T47D (cell line): ENCODE results near the gene ARHGEF35.
"Not testable (repeated sequence)": the region's sequence is repeated elsewhere in the genome, so short reads cannot be mapped to it uniquely, and the experiment has no call there.

Experiments used
- DNase-seq, 2 experiments: peaks; one replicate each; pipeline versions ENCODE4 v3.0.0 to v3.0.0-alpha.2; 2011 to 2012; ENCODE audit warnings: low read depth in 1 of 2, low spot score in 1 of 2
- in situ Hi-C: cut with HindIII; loops from 2 replicates; pipeline ENCODE4 v1.10.0; 2016; ENCODE audit warnings: low sequenced_read_pairs, low pct_unique_long_range_greater_than_20kb

ARHGEF35 gene

GRCh38 chr7:144195212-144195872 lies at the start of gene ARHGEF35:
Gene ARHGEF35, minus strand, starts transcription at chr7:144195833. Its CDS starts 7,450 bp downstream, at chr7:144188383.
- DNase-seq, in situ Hi-C loops: not testable (repeated sequence)

DNA sequence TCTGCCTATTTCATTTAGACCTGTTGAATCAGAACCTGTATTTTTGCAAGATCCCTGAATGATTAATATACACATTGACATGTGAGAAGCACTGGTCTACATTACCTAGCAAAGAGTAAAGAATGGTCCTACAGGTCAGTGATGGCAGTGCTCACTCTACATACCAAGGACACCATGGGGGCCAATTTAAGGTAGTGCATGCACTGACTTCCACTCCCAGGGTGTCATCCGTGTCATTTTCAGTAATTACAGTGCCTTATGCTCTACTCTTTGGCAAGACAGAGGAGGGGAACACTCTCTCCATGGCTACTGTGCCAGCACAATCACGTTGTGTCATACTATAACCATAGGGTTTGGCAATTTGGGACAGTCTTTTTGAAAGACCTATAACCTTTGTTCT lies 49.7 kb upstream of the ARHGEF35 start:
- in situ Hi-C loops, DNase-seq: not testable (repeated sequence)

DNA sequence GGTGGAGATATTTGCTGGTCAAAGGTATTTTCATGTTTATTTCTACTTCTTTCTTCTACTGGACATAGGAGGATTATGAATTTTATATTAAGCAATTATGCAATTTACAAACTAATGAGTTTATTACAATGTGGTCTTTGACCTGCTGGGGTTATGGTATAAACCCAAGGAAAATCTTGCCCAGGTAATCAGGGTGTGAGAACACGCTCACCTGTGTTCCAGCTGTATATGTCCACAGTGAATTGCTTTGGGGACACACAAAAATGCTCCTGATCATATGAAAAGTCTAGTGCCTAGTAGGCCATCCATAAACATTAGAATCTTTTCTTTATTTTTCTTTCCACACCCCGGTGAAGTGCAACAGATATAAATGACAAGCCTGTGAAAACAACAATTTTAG lies 43.7 kb upstream of the ARHGEF35 start, which contains the start of gene OR2A42:
Gene OR2A42, minus strand, starts transcription at position 241 of the 400 bp plus-strand sequence. CDS start 6,762 bp downstream, outside the sequence.
- in situ Hi-C loops, DNase-seq: not testable (repeated sequence)

DNA sequence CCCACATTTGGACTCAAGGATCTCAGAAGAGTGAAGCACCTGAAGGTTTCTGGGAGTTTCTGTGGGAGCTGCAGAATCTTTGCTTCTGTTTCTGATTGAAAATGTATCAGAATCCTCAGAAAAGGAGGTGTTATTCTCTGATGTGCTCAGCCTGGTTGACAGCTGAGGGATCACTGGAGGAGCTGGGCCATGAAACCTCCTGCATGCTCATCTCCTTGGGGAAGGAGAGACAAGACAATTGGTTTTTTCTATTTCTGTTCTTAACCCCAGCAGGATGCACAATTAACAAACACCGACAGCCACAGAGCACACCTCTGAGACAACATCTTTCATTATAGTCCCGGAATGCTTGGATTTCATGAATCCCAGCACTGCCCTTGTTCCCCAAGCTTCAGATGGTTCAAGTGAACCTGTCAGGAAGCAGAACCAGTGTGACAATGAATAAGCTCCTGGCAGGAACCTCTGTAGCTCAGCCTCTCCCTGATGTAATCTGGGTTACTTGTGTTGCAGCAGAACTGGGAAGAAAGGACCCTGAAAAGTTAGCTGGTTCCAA lies 43.0 kb upstream of the ARHGEF35 start:
- DNase-seq, in situ Hi-C loops: not testable (repeated sequence)

DNA sequence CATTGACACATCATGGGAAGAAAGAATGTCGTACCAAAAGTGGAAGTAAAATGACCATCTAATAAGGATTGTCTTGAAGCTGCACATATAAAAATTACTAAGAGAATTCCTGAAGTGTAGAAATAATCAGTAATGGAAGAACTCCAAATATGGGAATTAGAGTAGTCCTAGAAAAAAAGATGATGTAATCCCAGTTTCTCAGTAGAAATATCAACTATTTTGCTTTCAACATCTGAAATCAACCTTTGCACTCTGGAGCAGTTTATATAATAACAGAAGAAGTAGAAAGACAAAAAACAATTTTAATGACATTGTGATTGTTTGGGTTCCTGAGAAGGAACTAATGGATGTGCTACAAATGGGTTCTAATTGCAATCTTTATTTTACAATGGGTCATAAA lies 37.4 kb upstream of the ARHGEF35 start:
- in situ Hi-C loops, DNase-seq: not testable (repeated sequence)

GRCh38 chr7:144231027-144231426 lies 35.4 kb upstream of the ARHGEF35 start:
- in situ Hi-C loops, DNase-seq: not testable (repeated sequence)

- in situ Hi-C loops, DNase-seq: not testable (repeated sequence)
Measured at GRCh38 chr7:144228810-144229209, 33.2 kb upstream of the ARHGEF35 start.

GRCh38 chr7:144226866-144227265 lies 31.2 kb upstream of the ARHGEF35 start:
- DNase-seq, in situ Hi-C loops: not testable (repeated sequence)

DNA sequence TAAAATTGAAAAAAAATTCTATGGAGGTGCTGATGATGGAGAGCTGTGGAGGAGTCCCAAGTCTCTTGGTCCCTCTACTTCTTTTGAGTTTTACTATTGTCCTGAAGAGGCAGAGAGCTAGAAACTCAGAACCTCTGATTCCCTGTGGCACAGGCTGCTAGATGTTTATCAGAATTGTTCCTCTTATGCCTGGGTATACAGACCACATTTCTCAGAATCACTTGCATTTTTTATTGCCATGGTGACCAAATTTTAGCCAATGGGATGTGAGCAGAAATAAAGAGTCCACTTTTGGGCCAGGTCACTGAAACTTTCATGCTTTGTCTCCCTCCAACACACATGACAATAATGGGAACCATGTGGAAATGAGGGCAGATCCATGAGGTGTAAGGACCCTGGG lies 28.0 kb upstream of the ARHGEF35 start:
- DNase-seq, in situ Hi-C loops: not testable (repeated sequence)

DNA sequence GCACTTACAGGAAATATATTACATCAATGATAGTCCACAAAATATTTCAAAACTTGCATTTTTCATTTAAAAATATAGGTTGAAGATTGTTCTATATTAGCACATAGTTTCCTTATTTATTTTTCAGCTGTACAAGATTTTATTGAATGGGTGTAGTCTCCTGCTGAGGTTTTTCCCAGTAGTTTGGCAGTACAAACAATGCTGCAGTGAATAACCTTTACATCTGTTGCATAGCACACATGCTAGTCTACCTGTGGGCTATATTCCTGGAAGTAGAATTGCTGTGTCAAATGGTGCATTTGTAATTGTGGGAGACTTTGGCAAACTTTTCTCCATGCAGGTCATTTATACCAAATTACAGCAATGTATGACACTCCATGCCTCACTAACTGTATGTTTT lies 24.9 kb upstream of the ARHGEF35 start:
- in situ Hi-C loops, DNase-seq: not testable (repeated sequence)

GRCh38 chr7:144219149-144219548 lies 23.5 kb upstream of the ARHGEF35 start:
- DNase-seq, in situ Hi-C loops: not testable (repeated sequence)

DNA sequence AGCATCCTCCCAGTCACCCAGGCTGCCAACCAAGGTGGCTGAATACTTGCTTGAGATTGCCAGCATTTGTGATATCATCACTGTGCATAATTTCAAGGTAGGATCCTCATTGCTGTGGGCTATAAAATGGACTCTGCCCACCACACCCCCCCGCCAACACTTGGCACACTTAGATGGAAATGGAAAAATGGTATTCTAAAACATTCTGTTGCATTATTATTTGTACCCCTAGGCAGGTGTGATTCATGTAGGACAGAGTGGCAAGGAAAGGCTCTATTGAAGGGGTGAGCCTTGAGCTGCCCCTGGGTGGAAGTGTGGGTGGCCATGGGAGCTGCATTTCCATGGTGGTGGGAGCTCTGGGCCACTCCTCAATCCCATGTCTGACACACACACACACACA lies 22.9 kb upstream of the ARHGEF35 start:
- DNase-seq, in situ Hi-C loops: not testable (repeated sequence)

DNA sequence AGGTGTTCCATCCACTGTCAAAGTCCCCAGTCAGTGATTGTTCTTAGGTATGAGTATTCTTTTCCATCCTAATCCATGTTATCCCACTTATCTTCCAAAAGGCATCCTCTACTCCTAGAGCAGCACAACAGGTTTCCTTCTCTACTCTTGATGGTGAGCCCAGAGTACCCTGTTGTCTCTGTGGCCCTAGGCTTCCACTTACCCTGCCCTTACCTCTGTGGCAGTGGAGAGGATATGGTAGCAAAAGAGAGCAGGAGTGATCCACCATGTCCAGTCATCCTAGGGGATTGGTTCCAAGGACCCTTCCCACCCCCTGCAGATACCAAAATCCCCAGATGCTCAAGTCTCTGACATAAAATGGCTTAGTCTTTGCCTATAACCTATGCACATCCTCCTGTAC lies 21.6 kb upstream of the ARHGEF35 start:
- DNase-seq, in situ Hi-C loops: not testable (repeated sequence)

GRCh38 chr7:144205306-144205705 lies 9.7 kb upstream of the ARHGEF35 start:
- in situ Hi-C loops, DNase-seq: not testable (repeated sequence)

GRCh38 chr7:144203086-144203485 lies 7.5 kb upstream of the ARHGEF35 start:
- DNase-seq, in situ Hi-C loops: not testable (repeated sequence)

GRCh38 chr7:144201978-144202377 lies 6.3 kb upstream of the ARHGEF35 start:
- DNase-seq, in situ Hi-C loops: not testable (repeated sequence)

GRCh38 chr7:144198934-144199333 lies 3.3 kb upstream of the ARHGEF35 start:
- DNase-seq, result not testable (repeated sequence)

GRCh38 chr7:144194453-144194852 lies 1.2 kb downstream of the ARHGEF35 start:
- in situ Hi-C loops, DNase-seq: not testable (repeated sequence)

More at GRCh38 chr7:144198934-144199333, 3.3 kb upstream of the ARHGEF35 start:
- in situ Hi-C loops, result not testable (repeated sequence)

GRCh38 chr7:144193782-144194181 lies 1.9 kb downstream of the ARHGEF35 start:
- in situ Hi-C loops, DNase-seq: not testable (repeated sequence)
